GM18517 (cell line): ENCODE measurements around the gene CORO6.

ENCODE experiments used
- ATAC-seq: cut with Tn5 transposase; IDR thresholded peaks from one replicate; pipeline ENCODE4 v1.9.1; 2021; ENCODE audit warnings: mild to moderate bottlenecking, moderate library complexity; ENCODE audit not compliant: unreplicated experiment

Gene CORO6

GRCh38 chr17:29591737-29592608 lies 30.7 kb downstream of the CORO6 start:
- ATAC-seq, result no peak

- no peak for ATAC-seq
These were observed 31.5 kb downstream of the CORO6 start for GRCh38 chr17:29591146-29591736.

- ATAC-seq, result no peak
These were observed 32.1 kb downstream of the CORO6 start for GRCh38 chr17:29590411-29591145.

GRCh38 chr17:29589524-29590410 lies 32.9 kb downstream of the CORO6 start, which contains the start of gene GIT1:
TSS of gene GIT1 (minus strand) at chr17:29589648. CDS start at chr17:29589378, 270 bp downstream.
- ATAC-seq, result no peak

GRCh38 chr17:29588562-29589411 lies 33.9 kb downstream of the CORO6 start:
- no peak for ATAC-seq

- ATAC-seq, result no peak
These were observed 34.6 kb downstream of the CORO6 start for GRCh38 chr17:29588017-29588561.

GRCh38 chr17:29587591-29587990 lies 35.1 kb downstream of the CORO6 start:
- ATAC-seq, result no peak

- no peak for ATAC-seq
These were observed 35.8 kb downstream of the CORO6 start for GRCh38 chr17:29586676-29587469.

- ATAC-seq, result no peak
These were observed 37.5 kb downstream of the CORO6 start for GRCh38 chr17:29585080-29585751.

- ATAC-seq, result no peak
These were observed 38.1 kb downstream of the CORO6 start for GRCh38 chr17:29584452-29585079.

GRCh38 chr17:29583324-29584248 lies 39.1 kb downstream of the CORO6 start:
- no peak for ATAC-seq

- no peak for ATAC-seq
These were observed 39.9 kb downstream of the CORO6 start for GRCh38 chr17:29582772-29583171.

GRCh38 chr17:29582254-29582765 lies 40.4 kb downstream of the CORO6 start:
- no peak for ATAC-seq

- ATAC-seq, result no peak
These were observed 41.0 kb downstream of the CORO6 start for GRCh38 chr17:29581583-29582253.

GRCh38 chr17:29579866-29580771 lies 42.6 kb downstream of the CORO6 start:
- ATAC-seq, result peak; percentile 73
